Astrocyte (in vitro differentiated cells and primary cell): ENCODE results near the gene MYO7B.

Experiments
- CTCF ChIP-seq: IDR thresholded peaks from 2 replicates; pipeline ENCODE4 v1.5.1; 2011; ENCODE audit warnings: low read depth, mild to moderate bottlenecking, inconsistent platforms, low read length, moderate library complexity; ENCODE audit not compliant: insufficient read depth
- EZH2 ChIP-seq: IDR thresholded peaks from 2 replicates; pipeline ENCODE4 v1.6.1; 2012; ENCODE audit warnings: mild to moderate bottlenecking, low read length, inconsistent platforms; ENCODE audit not compliant: insufficient read depth

GRCh38 chr2:127566139-127566417 lies 30.6 kb downstream of the MYO7B start:
- no peak for TF ChIP-seq EZH2
- TF ChIP-seq CTCF: no peak
